Stimulated activated CD4-positive, alpha-beta T cell treated with anti-CD3 and anti-CD28 coated beads, Interleukin-4, amount 100 ng/mL, for 24 hours (primary cell): ENCODE measurements around the gene MAPT.
"Not testable (repeated sequence)": the region's sequence is repeated elsewhere in the genome, so short reads cannot be mapped to it uniquely, and the experiment has no call there.

Experiments used
- DNase-seq: peaks from one replicate; pipeline ENCODE4 v3.0.0-alpha.2; 2020

MAPT gene

DNA sequence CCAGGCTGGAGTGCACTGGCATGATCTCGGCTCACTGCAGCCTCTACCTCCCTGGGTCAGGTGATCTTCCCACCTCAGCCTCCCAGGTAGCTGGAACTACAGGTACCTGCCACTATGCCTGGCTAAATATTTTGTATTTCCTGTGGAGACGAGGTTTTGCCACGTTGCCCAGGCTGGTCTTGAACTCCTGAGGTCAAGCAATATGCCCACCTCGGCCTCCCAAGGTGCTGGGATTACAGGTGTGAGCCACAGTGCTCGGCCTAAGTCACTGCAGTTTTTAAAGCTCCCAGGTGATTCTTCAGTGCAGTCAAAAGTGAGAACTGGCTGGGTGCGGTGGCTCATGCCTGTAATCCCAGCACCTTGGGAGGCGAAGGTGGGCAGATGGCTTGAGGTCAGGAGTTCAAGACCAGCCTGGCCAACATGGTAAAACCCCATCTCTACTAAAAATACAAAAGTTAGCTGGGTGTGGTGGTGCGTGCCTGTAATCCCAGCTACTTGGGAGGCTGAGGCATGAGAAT is 125.1 kb downstream of the MAPT start:
- DNase-seq: not testable (repeated sequence)

DNA sequence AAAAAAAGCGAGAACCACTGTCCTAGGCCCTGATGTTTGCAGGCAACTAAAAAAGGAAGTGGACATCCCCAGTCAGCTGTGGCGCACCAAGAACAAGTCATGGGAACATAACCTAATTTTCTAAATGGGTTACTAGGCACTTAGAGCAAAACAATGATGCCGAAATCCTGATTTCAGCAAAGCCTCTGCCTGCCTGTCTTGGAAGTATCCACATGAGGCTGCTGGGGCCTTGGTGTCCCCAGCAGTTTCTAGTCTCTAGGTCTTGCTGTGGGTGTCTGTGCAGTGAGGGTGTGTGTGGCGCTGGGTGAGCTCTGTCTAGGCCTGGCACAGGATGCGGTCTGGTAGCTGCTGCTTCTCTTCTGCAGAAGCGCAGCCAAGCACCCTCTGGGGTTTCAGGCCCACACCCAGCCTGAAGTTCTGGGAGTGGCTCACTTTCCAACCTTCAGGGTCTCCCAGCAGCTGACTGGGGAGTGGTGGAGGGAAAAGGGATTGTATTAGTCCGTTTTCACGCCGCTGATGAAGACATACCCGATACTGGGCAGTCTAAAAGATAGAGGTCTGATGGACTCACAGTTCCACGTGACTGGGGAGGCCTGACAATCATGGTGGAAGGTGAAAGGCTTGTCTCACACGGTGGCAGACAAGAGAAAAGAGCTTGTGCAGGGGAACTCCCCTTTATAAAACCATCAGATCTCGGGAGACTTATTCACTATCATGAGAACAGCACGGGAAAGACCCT is 125.8 kb downstream of the MAPT start:
- peak; percentile 51 for DNase-seq

DNA sequence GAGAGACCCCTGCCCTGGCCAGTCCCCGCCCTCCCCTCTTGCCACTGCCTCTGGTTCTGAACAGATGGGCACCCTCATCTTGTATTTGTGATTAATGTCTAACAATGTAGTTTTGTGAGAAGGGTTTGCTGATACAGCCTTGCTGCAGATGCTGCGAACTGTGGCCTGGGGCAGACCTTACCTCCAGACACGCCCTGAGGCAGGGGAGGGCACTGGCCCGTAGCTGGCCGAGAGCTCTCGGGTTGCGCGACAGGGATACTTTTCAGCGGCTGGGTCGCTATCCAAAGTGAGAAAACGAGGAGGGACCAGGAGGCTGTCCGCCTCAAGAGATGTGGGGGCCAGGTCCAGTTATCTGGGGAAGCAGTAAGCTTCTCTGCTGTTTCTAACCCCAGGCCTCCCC is 126.6 kb downstream of the MAPT start:
- no peak for DNase-seq

DNA sequence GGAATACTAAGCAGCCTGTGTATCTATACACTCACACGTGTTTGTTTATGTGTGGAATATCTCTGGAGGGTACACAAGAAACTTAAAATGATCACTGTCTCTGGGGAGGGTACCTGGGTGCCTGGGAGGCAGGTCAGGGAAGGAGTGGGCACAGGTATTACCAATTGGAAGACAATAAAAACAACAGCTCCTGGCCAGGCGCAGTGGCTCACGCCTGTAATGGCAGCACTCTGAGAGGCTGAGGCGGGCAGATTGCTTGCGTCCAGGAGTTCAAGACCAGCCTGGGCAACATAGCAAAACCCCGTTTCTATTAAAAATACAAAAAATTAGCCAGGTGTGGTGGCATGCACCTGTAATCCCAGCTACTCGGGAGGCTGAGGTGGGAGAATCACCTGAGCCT is 129.0 kb downstream of the MAPT start:
- DNase-seq: not testable (repeated sequence)

DNA sequence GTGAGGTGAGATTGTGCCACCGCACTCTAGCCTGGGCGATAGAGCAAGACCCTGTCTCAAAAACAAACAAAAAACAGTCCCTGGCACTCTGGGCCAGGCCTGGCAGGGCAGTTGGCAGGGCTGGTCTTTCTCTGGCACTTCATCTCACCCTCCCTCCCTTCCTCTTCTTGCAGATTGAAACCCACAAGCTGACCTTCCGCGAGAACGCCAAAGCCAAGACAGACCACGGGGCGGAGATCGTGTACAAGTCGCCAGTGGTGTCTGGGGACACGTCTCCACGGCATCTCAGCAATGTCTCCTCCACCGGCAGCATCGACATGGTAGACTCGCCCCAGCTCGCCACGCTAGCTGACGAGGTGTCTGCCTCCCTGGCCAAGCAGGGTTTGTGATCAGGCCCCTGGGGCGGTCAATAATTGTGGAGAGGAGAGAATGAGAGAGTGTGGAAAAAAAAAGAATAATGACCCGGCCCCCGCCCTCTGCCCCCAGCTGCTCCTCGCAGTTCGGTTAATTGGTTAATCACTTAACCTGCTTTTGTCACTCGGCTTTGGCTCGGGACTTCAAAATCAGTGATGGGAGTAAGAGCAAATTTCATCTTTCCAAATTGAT is 129.5 kb downstream of the MAPT start:
- DNase-seq: no peak

DNA sequence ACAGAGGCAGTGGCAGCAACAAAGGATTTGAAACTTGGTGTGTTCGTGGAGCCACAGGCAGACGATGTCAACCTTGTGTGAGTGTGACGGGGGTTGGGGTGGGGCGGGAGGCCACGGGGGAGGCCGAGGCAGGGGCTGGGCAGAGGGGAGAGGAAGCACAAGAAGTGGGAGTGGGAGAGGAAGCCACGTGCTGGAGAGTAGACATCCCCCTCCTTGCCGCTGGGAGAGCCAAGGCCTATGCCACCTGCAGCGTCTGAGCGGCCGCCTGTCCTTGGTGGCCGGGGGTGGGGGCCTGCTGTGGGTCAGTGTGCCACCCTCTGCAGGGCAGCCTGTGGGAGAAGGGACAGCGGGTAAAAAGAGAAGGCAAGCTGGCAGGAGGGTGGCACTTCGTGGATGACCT is 130.2 kb downstream of the MAPT start:
- no peak for DNase-seq

DNA sequence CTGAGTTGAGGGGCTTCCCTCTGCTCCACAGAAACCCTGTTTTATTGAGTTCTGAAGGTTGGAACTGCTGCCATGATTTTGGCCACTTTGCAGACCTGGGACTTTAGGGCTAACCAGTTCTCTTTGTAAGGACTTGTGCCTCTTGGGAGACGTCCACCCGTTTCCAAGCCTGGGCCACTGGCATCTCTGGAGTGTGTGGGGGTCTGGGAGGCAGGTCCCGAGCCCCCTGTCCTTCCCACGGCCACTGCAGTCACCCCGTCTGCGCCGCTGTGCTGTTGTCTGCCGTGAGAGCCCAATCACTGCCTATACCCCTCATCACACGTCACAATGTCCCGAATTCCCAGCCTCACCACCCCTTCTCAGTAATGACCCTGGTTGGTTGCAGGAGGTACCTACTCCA is 130.7 kb downstream of the MAPT start:
- DNase-seq: no peak

DNA sequence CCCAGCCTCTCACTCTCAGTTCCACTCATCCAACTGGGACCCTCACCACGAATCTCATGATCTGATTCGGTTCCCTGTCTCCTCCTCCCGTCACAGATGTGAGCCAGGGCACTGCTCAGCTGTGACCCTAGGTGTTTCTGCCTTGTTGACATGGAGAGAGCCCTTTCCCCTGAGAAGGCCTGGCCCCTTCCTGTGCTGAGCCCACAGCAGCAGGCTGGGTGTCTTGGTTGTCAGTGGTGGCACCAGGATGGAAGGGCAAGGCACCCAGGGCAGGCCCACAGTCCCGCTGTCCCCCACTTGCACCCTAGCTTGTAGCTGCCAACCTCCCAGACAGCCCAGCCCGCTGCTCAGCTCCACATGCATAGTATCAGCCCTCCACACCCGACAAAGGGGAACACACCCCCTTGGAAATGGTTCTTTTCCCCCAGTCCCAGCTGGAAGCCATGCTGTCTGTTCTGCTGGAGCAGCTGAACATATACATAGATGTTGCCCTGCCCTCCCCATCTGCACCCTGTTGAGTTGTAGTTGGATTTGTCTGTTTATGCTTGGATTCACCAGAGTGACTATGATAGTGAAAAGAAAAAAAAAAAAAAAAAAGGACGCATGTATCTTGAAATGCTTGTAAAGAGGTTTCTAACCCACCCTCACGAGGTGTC is 131.3 kb downstream of the MAPT start:
- no peak for DNase-seq

DNA sequence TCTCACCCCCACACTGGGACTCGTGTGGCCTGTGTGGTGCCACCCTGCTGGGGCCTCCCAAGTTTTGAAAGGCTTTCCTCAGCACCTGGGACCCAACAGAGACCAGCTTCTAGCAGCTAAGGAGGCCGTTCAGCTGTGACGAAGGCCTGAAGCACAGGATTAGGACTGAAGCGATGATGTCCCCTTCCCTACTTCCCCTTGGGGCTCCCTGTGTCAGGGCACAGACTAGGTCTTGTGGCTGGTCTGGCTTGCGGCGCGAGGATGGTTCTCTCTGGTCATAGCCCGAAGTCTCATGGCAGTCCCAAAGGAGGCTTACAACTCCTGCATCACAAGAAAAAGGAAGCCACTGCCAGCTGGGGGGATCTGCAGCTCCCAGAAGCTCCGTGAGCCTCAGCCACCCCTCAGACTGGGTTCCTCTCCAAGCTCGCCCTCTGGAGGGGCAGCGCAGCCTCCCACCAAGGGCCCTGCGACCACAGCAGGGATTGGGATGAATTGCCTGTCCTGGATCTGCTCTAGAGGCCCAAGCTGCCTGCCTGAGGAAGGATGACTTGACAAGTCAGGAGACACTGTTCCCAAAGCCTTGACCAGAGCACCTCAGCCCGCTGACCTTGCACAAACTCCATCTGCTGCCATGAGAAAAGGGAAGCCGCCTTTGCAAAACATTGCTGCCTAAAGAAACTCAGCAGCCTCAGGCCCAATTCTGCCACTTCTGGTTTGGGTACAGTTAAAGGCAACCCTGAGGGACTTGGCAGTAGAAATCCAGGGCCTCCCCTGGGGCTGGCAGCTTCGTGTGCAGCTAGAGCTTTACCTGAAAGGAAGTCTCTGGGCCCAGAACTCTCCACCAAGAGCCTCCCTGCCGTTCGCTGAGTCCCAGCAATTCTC is 132.1 kb downstream of the MAPT start:
- no peak for DNase-seq

DNA sequence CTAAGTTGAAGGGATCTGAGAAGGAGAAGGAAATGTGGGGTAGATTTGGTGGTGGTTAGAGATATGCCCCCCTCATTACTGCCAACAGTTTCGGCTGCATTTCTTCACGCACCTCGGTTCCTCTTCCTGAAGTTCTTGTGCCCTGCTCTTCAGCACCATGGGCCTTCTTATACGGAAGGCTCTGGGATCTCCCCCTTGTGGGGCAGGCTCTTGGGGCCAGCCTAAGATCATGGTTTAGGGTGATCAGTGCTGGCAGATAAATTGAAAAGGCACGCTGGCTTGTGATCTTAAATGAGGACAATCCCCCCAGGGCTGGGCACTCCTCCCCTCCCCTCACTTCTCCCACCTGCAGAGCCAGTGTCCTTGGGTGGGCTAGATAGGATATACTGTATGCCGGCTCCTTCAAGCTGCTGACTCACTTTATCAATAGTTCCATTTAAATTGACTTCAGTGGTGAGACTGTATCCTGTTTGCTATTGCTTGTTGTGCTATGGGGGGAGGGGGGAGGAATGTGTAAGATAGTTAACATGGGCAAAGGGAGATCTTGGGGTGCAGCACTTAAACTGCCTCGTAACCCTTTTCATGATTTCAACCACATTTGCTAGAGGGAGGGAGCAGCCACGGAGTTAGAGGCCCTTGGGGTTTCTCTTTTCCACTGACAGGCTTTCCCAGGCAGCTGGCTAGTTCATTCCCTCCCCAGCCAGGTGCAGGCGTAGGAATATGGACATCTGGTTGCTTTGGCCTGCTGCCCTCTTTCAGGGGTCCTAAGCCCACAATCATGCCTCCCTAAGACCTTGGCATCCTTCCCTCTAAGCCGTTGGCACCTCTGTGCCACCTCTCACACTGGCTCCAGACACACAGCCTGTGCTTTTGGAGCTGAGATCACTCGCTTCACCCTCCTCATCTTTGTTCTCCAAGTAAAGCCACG is 133.0 kb downstream of the MAPT start:
- no peak for DNase-seq

DNA sequence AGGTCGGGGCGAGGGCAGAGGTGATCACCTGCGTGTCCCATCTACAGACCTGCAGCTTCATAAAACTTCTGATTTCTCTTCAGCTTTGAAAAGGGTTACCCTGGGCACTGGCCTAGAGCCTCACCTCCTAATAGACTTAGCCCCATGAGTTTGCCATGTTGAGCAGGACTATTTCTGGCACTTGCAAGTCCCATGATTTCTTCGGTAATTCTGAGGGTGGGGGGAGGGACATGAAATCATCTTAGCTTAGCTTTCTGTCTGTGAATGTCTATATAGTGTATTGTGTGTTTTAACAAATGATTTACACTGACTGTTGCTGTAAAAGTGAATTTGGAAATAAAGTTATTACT is 133.6 kb downstream of the MAPT start:
- no peak for DNase-seq

DNA sequence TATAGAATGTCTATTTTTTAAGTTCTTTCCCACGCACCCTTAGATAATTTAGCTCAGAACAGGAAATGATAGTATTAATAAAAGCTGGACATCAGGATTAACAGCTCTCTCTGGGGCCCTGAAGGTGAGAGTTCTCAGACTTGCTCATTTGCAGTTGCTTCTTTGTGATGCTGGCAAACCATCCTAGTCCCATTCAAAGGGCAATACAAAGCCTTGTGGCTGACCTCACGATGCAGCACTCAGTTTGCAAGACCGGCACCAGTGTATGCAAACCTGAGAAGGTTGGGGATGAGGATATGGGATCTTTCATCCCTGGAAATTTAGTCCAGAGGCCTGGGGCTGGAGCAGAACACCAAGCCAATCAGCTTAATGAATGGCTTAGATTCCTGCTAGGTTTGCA is 134.0 kb downstream of the MAPT start:
- DNase-seq: no peak

DNA sequence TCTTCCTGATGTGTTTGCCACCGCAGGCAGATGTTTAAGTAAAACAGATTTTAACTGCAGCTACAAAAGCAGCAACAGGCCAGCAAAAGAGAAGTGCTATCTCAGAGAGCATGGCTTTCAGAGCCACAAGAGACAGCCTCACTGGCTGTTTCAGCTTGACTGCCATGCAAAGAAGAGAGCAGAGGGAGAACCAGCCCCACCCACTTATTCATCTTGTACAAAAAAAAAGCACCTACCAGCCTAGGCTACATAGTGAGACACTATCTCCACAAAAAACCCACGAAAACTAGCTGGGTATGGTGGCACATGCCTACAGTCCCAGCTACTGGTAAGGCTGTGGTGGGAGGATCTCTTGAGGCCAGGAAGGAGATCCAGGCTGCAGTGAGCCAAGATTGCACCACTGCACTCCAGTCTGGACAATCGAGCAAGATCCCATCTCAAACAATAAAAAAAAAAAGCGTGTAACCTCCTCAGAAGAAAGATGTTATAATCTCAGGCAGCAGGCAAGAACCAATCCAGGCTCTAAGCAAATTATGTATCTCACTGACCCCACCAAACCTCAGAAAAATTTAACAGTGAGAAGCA is 134.7 kb downstream of the MAPT start:
- DNase-seq: no peak

DNA sequence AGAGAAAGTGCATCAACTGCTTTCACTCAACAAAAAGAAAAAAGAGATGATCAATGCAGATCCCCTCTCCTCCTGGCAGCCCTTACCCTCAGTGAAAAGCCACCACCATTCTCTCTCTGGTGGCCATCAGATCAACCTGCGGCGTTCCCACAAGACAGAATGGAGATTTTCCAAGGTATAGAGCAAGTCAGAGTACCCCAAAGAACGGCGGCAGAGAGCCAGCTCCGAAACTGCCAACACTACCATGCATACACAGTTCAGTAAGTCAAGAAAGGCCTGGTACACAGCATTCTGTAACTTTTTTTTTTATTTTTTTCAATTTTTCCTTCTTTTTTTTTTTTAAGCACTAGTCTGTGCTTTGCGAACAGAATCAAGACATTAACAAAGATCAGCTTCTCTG is 135.3 kb downstream of the MAPT start:
- no peak for DNase-seq

DNA sequence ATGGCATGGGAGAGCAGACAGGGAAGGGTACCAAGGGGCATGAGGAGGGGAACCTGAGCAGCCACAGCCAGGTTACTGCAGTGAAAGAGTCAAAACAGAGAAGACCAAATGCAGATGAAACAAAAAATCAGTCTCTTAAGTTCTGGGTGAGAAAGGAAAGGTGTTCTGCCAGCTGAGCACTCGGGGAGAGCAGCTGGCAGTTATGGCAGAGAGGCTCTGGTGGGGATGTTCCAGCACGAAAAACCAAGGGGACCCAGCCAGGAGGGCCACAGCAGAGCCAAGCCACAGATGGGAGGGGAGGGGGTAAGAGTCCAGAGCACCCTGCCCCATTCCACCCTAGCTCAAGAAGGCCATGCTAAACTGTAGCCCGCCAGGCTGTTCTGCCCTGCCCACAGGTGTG is 136.4 kb downstream of the MAPT start:
- DNase-seq: no peak

DNA sequence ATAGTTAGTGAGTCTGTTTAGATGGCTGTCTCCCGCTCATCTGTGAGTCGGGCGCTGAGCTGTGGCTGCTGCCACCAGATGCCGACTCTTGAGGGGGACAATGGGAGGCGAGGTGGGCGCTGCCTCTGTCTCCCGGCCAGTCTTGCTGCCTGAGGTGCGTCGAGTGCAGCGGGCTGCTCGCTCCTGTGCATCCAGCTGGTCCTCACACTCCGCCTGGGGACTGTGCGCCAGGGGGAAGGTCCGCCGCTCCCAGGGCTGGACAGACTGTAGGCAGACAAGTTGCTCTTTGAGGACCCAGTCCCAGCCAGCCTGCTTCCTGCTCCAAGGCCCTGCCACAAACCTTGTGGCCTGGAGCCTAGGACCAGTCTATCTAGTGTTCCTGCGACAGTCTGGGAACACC is 137.1 kb downstream of the MAPT start:
- DNase-seq: no peak

DNA sequence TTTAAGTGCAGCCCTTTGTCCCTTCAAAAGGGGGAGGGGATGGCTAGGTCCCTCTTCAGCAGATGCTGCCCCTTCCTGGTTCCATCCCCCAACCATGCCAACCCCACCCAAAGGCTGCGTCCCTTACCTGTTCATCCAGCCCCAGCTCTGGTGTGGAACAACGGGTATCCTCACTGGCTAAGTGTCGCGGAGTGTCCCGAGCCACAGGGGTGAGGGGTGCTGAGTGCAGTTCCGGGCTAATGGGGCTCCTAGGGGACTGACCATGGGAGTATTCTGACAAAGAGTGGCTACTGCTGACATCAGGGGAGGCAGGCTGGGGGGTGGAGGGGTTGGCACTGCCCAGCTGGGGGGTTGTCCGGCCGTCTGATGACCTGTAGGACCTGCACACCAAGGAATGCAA is 137.6 kb downstream of the MAPT start:
- DNase-seq: no peak

DNA sequence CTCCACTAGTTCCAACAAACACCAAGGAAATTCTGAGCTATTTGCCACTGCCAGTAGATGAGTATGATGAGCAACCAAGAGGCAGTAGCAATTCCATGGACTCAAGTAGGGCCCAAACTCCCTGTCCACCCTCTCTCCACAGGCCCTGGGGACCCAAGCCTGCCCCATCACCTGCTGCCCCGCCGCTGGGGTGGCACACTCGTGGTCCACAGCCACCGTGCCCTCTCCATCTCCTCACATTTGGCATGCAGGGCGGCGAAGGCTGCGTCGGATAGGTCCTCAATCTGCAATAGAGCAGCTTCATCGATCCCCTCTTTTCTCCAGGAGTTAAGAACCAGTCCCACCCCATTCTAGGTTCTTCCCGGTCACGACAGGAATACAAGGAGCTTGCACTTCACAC is 138.6 kb downstream of the MAPT start:
- DNase-seq: no peak

DNA sequence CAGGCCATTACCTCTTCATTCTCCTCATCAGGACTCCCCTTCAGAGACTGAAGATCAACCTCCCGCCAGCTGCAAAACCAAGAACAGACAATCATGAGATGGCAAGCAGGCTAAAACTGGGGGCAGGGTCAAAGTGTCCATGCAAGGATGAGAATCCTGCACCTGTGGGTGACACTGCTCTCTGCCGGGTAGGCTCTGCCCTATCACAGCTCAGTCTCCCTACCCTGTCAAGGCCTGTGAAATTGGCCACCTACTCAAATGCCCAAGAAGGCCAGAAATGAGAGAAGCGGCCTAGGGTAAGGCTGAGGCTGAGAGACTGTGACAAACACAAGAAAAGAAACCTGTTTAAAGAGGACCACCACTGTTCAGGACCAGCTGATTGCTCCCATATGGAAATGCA is 139.0 kb downstream of the MAPT start:
- DNase-seq: no peak

DNA sequence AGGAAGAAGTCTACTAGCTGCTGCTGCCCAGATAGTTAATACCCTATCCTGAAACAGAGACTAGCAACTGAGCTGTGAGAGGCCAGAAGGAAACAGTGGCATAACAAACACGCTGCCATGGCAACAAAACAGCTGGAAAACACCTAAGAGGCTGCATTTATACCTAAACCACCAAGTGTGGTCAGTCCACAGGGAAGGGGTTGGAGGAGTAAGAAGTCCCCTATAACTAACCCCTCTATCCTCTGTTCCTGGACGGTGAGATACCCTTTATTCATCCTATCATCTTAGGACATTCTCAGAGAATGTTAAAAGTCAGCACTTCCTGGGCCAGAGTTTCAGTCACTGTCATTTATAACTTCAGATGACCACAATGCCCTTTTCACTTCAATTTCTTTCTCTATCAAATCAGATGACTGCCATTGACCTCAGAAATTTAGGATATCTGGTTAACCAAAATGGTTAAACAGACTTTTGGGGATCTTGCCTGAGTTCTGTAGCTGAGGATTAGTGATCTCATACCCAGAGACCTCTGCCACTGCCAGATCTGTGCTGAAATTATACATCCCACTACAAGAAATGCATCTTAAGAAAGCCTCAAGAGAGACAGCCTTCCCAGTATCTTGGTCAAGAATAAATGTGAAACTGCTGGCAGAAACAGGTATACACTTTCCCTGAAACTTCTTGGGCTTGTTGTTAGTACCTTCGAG is 140.9 kb downstream of the MAPT start:
- DNase-seq: no peak

DNA sequence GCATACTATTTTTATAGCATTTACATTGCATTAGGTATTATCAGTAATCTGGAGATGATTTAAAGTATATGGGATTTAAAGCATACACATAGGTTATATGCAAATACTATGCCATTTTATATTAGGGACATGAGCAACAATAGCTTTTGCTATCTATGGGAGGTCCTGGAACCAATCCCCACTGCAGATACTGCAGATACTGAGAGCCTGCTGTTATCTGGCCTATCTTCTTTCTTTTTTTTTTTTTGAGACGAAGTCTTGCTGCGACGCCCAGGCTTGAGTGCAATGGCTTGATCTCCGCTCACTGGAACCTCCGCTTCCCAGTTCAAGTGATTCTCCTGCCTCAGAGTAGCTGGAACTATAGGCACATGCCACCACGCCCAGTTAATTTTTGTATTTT is 142.1 kb downstream of the MAPT start:
- DNase-seq: no peak
